HepG2 (cell line): ENCODE data around the gene NIPSNAP3A. TPM values are rescaled to one million over a fixed set of nuclear protein-coding genes. Genes with fewer than 3 reads are reported as not detected.

Experiments used
- ATAC-seq: fragments of 200-7000 bp; cut with Tn5 transposase; 3 replicates; pipeline ENCODE4 v1.9.1; 2020; ENCODE audit warnings: mild to moderate bottlenecking, moderate library complexity
- BruUV-seq: library from RNA; stranded (reverse); fragments of 400-500 nt; replicated peaks from 2 replicates; lab custom pipeline; 2021; lab: Mats Ljungman, UMichigan
- CTCF ChIA-PET: fragments of 300-600 bp; formaldehyde crosslinking; extraction: SDS; loops from one replicate; lab custom pipeline; 2021; ENCODE audit warnings: low total read pairs, inconsistent platforms, low intra/inter-chr PET ratio; lab: Yijun Ruan, JAX
- POLR2A ChIA-PET: fragments of 350-600 bp; sonication (Branson Sonifier 250); formaldehyde crosslinking; loops from one replicate; lab custom pipeline; 2020; ENCODE audit warnings: antibody characterized with exemption, inconsistent platforms; lab: Yijun Ruan, JAX
- DNase-seq: peaks from one replicate; pipeline ENCODE4 v3.0.0-alpha.2; 2015; ENCODE audit warnings: low spot score
- FAIRE-seq: peaks from 3 replicates; lab custom pipeline; 2011; peaks lifted over from hg19 to GRCh38; lab: Jason Lieb, UNC
- H2AFZ ChIP-seq: one replicate; pipeline ENCODE4 v1.6.1; 2011; ENCODE audit warnings: low read length, inconsistent platforms
- H3K27ac ChIP-seq: fragments of 300-600 bp; 3 replicates; pipeline ENCODE4 v1.8.0; 2011; ENCODE audit warnings: mixed run types, mild to moderate bottlenecking, mixed read lengths, low read length, inconsistent platforms; ENCODE audit not compliant: insufficient read depth; ENCODE audit errors: extremely low read length
- H3K27me3 ChIP-seq, 2 experiments: fragments of 200-600 bp in 1 of 2; 2 replicates in 1 of 2; 3 replicates in 1 of 2; pipeline versions ENCODE4 v1.6.0 to v1.8.0; 2011; ENCODE audit warnings: low read length in 2 of 2, mild to moderate bottlenecking in 2 of 2, moderate library complexity in 2 of 2, inconsistent platforms in 1 of 2; ENCODE audit not compliant: insufficient read depth in 2 of 2, control insufficient read depth in 1 of 2
- H3K36me3 ChIP-seq, 2 experiments: fragments of 200-600 bp in 1 of 2; replicated peaks in 1 of 2; 2 replicates in 1 of 2; 3 replicates in 1 of 2; pipeline versions ENCODE4 v1.5.1 to v1.8.0; 2011; ENCODE audit warnings: low read length in 2 of 2, inconsistent platforms in 1 of 2; ENCODE audit not compliant: insufficient read depth in 2 of 2, control insufficient read depth in 1 of 2
- H3K4me1 ChIP-seq: 2 replicates; pipeline ENCODE4 v1.5.1; 2012; ENCODE audit warnings: low read length, inconsistent platforms; ENCODE audit not compliant: insufficient read depth
- H3K4me2 ChIP-seq: 2 replicates; pipeline ENCODE4 v1.6.0; 2011; ENCODE audit warnings: low read depth, low read length, inconsistent platforms
- H3K4me3 ChIP-seq, 3 experiments: fragments of 200-600 bp in 1 of 3; sonication (generic), shearing (Covaris generic) in 1 of 3; replicated peaks in 1 of 3; 2 replicates each; pipeline ENCODE4 v1.5.1; 2011 to 2016; ENCODE audit warnings: low read length in 3 of 3, inconsistent platforms in 2 of 3, low read depth in 2 of 3, mild to moderate bottlenecking in 2 of 3, control low read depth in 1 of 3, mixed read lengths in 1 of 3; ENCODE audit not compliant: insufficient read depth in 1 of 3
- H3K79me2 ChIP-seq: one replicate; pipeline ENCODE4 v1.6.1; 2011; ENCODE audit warnings: low read length, inconsistent platforms; ENCODE audit not compliant: insufficient read depth
- H3K9ac ChIP-seq: 2 replicates; pipeline ENCODE4 v1.6.0; 2011; ENCODE audit warnings: mild to moderate bottlenecking, low read depth, low read length, inconsistent platforms; ENCODE audit not compliant: insufficient read depth
- H3K9me3 ChIP-seq: 2 replicates; pipeline ENCODE4 v1.5.1; 2012; ENCODE audit warnings: mild to moderate bottlenecking, low read length
- H4K20me1 ChIP-seq: 2 replicates; pipeline ENCODE4 v1.6.0; 2011; ENCODE audit warnings: inconsistent platforms, mild to moderate bottlenecking, low read length, moderate library complexity; ENCODE audit not compliant: insufficient read depth
- FLYWCH1 ChIP-seq: sonication (generic); formaldehyde crosslinking; IDR thresholded peaks from 2 replicates; pipeline ENCODE4 v1.8.1; 2023; ENCODE audit warnings: mild to moderate bottlenecking, missing genetic modification reagents
- FOSL1 ChIP-seq: sonication (generic); formaldehyde crosslinking; IDR thresholded peaks from 2 replicates; pipeline ENCODE4 v1.9.0; 2021; ENCODE audit warnings: missing genetic modification reagents, borderline replicate concordance
- FOXP4 ChIP-seq: sonication (generic); formaldehyde crosslinking; IDR thresholded peaks from 2 replicates; pipeline ENCODE4 v1.4.0; 2020; ENCODE audit warnings: missing genetic modification reagents
- HNRNPUL1 ChIP-seq: fragments of 200-400 bp; formaldehyde crosslinking; IDR thresholded peaks from 2 replicates; pipeline ENCODE4 v1.6.1; 2017; ENCODE audit warnings: low read depth, mild to moderate bottlenecking, low read length, moderate library complexity
- KMT2A ChIP-seq: sonication (generic); formaldehyde crosslinking; IDR thresholded peaks from 2 replicates; pipeline ENCODE4 v1.4.0; 2020; ENCODE audit warnings: missing genetic modification reagents
- MED8 ChIP-seq: sonication (generic); formaldehyde crosslinking; IDR thresholded peaks from 2 replicates; pipeline ENCODE4 v1.8.1; 2023; ENCODE audit warnings: mild to moderate bottlenecking, missing genetic modification reagents; ENCODE audit not compliant: insufficient replicate concordance
- MLXIP ChIP-seq: sonication (generic); formaldehyde crosslinking; IDR thresholded peaks from 2 replicates; pipeline ENCODE4 v1.9.0; 2021; ENCODE audit warnings: missing genetic modification reagents, borderline replicate concordance
- PHF5A ChIP-seq: IDR thresholded peaks from one replicate; pipeline ENCODE4 v1.6.1; 2018; ENCODE audit warnings: low read depth, missing genetic modification reagents; ENCODE audit not compliant: unreplicated experiment
- RELA ChIP-seq: sonication (generic); formaldehyde crosslinking; IDR thresholded peaks from 2 replicates; pipeline ENCODE4 v1.4.0; 2020; ENCODE audit warnings: missing genetic modification reagents
- THAP7 ChIP-seq: sonication (generic); formaldehyde crosslinking; IDR thresholded peaks from 2 replicates; pipeline ENCODE4 v1.8.1; 2023; ENCODE audit warnings: mild to moderate bottlenecking, missing genetic modification reagents
- ZNF138 ChIP-seq: sonication (generic); formaldehyde crosslinking; IDR thresholded peaks from 2 replicates; pipeline ENCODE4 v1.5.0; 2020; ENCODE audit warnings: mild to moderate bottlenecking, low read depth, missing genetic modification reagents
- ZNF225 ChIP-seq: sonication (generic); formaldehyde crosslinking; IDR thresholded peaks from 2 replicates; pipeline ENCODE4 v1.4.0; 2020; ENCODE audit warnings: mild to moderate bottlenecking, missing genetic modification reagents
- ZNF253 ChIP-seq: sonication (generic); formaldehyde crosslinking; IDR thresholded peaks from 2 replicates; pipeline ENCODE4 v1.8.0; 2022; ENCODE audit warnings: mild to moderate bottlenecking, missing genetic modification reagents, borderline replicate concordance
- ZNF280B ChIP-seq: sonication (generic); formaldehyde crosslinking; IDR thresholded peaks from 2 replicates; pipeline ENCODE4 v1.5.0; 2020; ENCODE audit warnings: missing genetic modification reagents, mild to moderate bottlenecking, borderline replicate concordance
- ZNF292 ChIP-seq: sonication (generic); formaldehyde crosslinking; IDR thresholded peaks from 2 replicates; pipeline ENCODE4 v1.8.1; 2022; ENCODE audit warnings: mild to moderate bottlenecking, low read depth, missing genetic modification reagents, borderline replicate concordance
- ZNF549 ChIP-seq: sonication (generic); formaldehyde crosslinking; IDR thresholded peaks from 2 replicates; pipeline ENCODE4 v1.5.0; 2020; ENCODE audit warnings: missing genetic modification reagents
- ZNF598 ChIP-seq: sonication (generic); formaldehyde crosslinking; IDR thresholded peaks from 2 replicates; pipeline ENCODE4 v1.5.1; 2020; ENCODE audit warnings: mild to moderate bottlenecking, missing genetic modification reagents, borderline replicate concordance
- WGBS: methylation state at CpG from one replicate; pipeline ENCODE4 v1.1.6; 2017; ENCODE audit warnings: low lambda C conversion rate; 5-methylcytosine and 5-hydroxymethylcytosine counted together
- in situ Hi-C: cut with HindIII; loops from 2 replicates; pipeline ENCODE4 v1.10.0; 2017; ENCODE audit warnings: low pct_unique_long_range_greater_than_20kb; ENCODE audit not compliant: extremely low pct_ligation_motif_present
- intact Hi-C: fragments of 100-400 bp; cut with micrococcal nuclease; formaldehyde crosslinking; loops from one replicate; pipeline ENCODE4 v1.10.0; 2022; ENCODE audit not compliant: unreplicated experiment
- polyA plus RNA-seq, 8 experiments: library from polyadenylated mRNA; depleted of rRNA in 3 of 8; stranded (reverse) in 7 of 8; unstranded in 1 of 8; fragments of >200 nt; fragmentation: Illumina TruSeq in 4 of 8; extraction: Trizol in 4 of 8; gene quantifications; 2 replicates each; pipeline versions ENCODE4 v1.2.1 to v1.2.3, GENCODE V29; 2011 to 2016; ENCODE audit warnings: low read depth in 4 of 8, missing spikeins in 1 of 8, mixed read lengths in 1 of 8; ENCODE audit not compliant: insufficient read depth in 1 of 8
- total RNA-seq, 5 experiments: library from RNA; depleted of rRNA; stranded (reverse); fragments of >200 nt; fragmentation: Illumina TruSeq; extraction: Trizol; gene quantifications; 2 replicates each; pipeline ENCODE4 v1.2.3, GENCODE V29; 2016; ENCODE audit warnings: low read depth in 1 of 5

Gene NIPSNAP3A
- total and polyA plus RNA-seq, 2 of the 13 experiments (the other 11 are each of a cell fraction or from before 2014, with no cell fraction given), result 13.7 to 14.6 TPM

- TF ChIP-seq FOSL1 (CRISPR knock-in tag) (no peak), ZNF225 (CRISPR knock-in tag) (no peak)
These were observed 28.1 kb downstream of the NIPSNAP3A start (continued) for GRCh38 chr9:104775574-104775936.

GRCh38 chr9:104775976-104776375 is 28.5 kb downstream of the NIPSNAP3A start:
- no peak overlapping the region for H3K9ac ChIP-seq
- no peaks in the 10 kb centered on the region for H3K4me1 ChIP-seq
- no peaks in the 10 kb centered on the region for H3K79me2 ChIP-seq
- no peak for FAIRE-seq
- H3K4me3 ChIP-seq, result no peak overlapping the region
- in situ Hi-C loops, result no loop called here
- no peak overlapping the region for H3K4me2 ChIP-seq
- no peaks in the 10 kb centered on the region for H3K9me3 ChIP-seq
- no peaks in the 10 kb centered on the region for H4K20me1 ChIP-seq
- no peaks in the 10 kb centered on the region for H3K27me3 ChIP-seq
- no peak overlapping the region for H2AFZ ChIP-seq
- intact Hi-C loops, result no loop called here
- DNase-seq, result no peak
- no TSS peak for BruUV-seq
- ChIA-PET CTCF (no interaction called here), POLR2A (no interaction called here)
- ATAC-seq, result peak; percentile 32
- no peak overlapping the region for H3K27ac ChIP-seq
- TF ChIP-seq ZNF292 (CRISPR knock-in tag) (no peak), HNRNPUL1 (no peak), FOXP4 (no peak), ZNF549 (CRISPR knock-in tag) (no peak), MED8 (CRISPR knock-in tag) (no peak), ZNF280B (no peak), MLXIP (CRISPR knock-in tag) (no peak), KMT2A (CRISPR knock-in tag) (no peak), ZNF253 (CRISPR knock-in tag) (no peak), THAP7 (CRISPR knock-in tag) (no peak), ZNF598 (CRISPR knock-in tag) (no peak), FLYWCH1 (CRISPR knock-in tag) (no peak), RELA (CRISPR knock-in tag) (no peak), ZNF138 (CRISPR knock-in tag) (no peak), PHF5A (CRISPR knock-in tag) (no peak)
- 85% methylated on average over 2 of the region's 2 CpGs for WGBS
- no peaks in the 10 kb centered on the region for H3K36me3 ChIP-seq
